GM10248 (cell line): Measurements from ENCODE around the gene MRPL27.
A peak's percentile ranks its signal among the peaks of the same experiment; 100 is the strongest.
"Not testable (repeated sequence)": the region's sequence is repeated elsewhere in the genome, so short reads cannot be mapped to it uniquely, and the experiment has no call there.

Source experiments
- CTCF ChIA-PET: fragments of 300-600 bp; sonication (Branson Sonifier 250); formaldehyde crosslinking; extraction: SDS; loops from one replicate; lab custom pipeline; 2021; ENCODE audit warnings: antibody characterized with exemption; lab: Yijun Ruan, JAX
- POLR2A ChIA-PET: fragments of 350-650 bp; sonication (Branson Sonifier 250); formaldehyde crosslinking; extraction: SDS; loops from one replicate; lab custom pipeline; 2020; ENCODE audit warnings: antibody characterized with exemption; lab: Yijun Ruan, JAX
- DNase-seq: peaks from one replicate; pipeline ENCODE4 v3.0.0; 2012; ENCODE audit errors: extremely low spot score
- CTCF ChIP-seq: IDR thresholded peaks from 2 replicates; pipeline ENCODE4 v1.5.1; 2012; ENCODE audit warnings: mild to moderate bottlenecking, low read depth; ENCODE audit errors: extremely low read depth, missing control alignments, control extremely low read depth

The MRPL27 gene

DNA sequence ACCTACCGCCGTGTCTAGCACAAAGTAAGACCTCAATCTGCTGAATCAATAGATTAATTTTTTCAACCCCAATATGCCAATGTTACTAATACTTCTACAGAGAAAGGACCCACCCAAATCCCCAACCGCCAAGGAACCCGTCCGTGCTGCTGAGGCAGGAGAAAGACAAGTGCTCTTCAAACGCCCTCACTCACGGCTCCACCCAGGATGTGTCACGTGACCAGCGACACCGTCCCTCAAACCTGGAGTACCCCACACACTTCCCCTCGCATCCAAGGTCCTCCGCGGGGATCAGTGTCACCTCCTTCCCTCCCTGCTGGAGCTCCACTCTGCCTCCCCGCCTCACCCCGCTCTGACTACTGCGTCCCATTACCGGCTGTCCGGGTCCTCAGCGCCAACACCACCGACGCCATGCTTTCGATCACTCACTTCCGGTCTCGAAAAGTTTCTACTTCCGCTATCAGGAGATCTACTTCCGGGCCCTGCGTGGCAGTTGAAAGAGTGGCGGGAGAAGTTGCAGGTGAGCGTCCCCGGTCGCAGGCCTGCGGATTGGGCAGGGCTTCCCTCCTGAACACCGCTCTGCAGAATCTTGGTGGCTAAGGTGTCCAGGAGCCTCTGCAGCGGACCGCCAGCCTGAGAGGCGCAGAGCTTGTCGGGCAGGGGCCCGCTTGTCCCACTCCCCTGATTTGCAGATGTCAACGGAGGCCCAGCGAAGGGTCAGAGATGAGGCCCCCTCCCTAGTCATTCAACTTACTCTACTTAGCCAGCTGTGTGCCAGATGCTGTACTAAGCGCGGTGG lies at the start of gene MRPL27, which contains the start of gene EME1:
MRPL27 (minus strand) TSS at position 427 of the 799 bp plus-strand sequence; CDS start at position 413, 14 bp downstream.
EME1 (plus strand) TSS at position 472 of the 799 bp plus-strand sequence. CDS start 1,980 bp downstream, outside the sequence.
- CTCF ChIA-PET: interaction anchor here (0.9 to 8.1 kb wide), 6 partner anchors 12 to 211 kb away, joined by 3 to 66 read pairs (median 4); partner anchors contain the start of gene LRRC59

DNA sequence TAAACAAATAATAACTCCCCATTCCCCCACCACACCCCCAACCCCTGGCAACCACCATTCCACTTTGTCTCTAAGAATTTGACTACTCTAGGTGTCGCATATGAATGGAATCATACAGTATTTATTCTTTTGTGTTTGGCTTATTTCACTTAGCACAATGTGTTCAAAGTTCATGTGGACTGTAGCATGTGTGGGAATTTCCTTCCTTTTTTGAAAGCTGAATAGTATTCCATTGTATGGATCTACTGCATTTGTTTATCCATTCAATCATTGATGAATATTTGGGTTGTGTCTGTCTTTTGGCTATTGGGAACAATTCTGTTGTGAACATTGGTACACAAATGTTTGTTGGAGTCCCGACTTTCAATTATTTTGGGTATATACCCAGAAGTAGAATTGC lies 49.8 kb upstream of the MRPL27 start:
- CTCF ChIA-PET: interaction anchor here (1.1 to 4.5 kb wide), 3 partner anchors 25 to 61 kb away, joined by 3 to 35 read pairs (median 4); partner anchors contain the start of gene LRRC59
- no peak for DNase-seq
- POLR2A ChIA-PET: interaction anchor here (0.7 kb wide), 1 partner anchor 1777 kb away, joined by 8 read pairs; no protein-coding TSS in a partner anchor
- TF ChIP-seq CTCF: no peak

More for the DNA sequence above, at the start of gene MRPL27, which contains the start of gene EME1:
- POLR2A ChIA-PET: no interaction called here
- no peak for TF ChIP-seq CTCF
- DNase-seq: peak; percentile 92

- no peak for TF ChIP-seq CTCF
- CTCF ChIA-PET: interaction anchor here (0.8 to 4.5 kb wide), 3 partner anchors 24 to 82 kb away, joined by 3 to 35 read pairs (median 3); partner anchors contain the start of gene LRRC59
- peak; percentile 64 for DNase-seq
- POLR2A ChIA-PET: interaction anchor here (0.6 kb wide), 3 partner anchors 29 to 82 kb away, joined by 3 to 6 read pairs (median 3); no protein-coding TSS in a partner anchor
These were observed 48.5 kb upstream of the MRPL27 start for GRCh38 chr17:50421308-50422051.

- POLR2A ChIA-PET: interaction anchor here (0.6 kb wide), 3 partner anchors 28 to 83 kb away, joined by 3 to 6 read pairs (median 3); no protein-coding TSS in a partner anchor
- no peak for DNase-seq
- no peak for TF ChIP-seq CTCF
- CTCF ChIA-PET: interaction anchor here (4.5 kb wide), 1 partner anchor 23 kb away, joined by 35 read pairs; the partner anchor contains the start of gene LRRC59
These were observed 47.6 kb upstream of the MRPL27 start for GRCh38 chr17:50420419-50421112.

- DNase-seq, POLR2A ChIA-PET: not testable (repeated sequence)
- CTCF ChIA-PET: interaction anchor here (4.5 kb wide), 1 partner anchor 22 kb away, joined by 35 read pairs; the partner anchor contains the start of gene LRRC59
These were observed 46.6 kb upstream of the MRPL27 start for GRCh38 chr17:50419577-50419976.

DNA sequence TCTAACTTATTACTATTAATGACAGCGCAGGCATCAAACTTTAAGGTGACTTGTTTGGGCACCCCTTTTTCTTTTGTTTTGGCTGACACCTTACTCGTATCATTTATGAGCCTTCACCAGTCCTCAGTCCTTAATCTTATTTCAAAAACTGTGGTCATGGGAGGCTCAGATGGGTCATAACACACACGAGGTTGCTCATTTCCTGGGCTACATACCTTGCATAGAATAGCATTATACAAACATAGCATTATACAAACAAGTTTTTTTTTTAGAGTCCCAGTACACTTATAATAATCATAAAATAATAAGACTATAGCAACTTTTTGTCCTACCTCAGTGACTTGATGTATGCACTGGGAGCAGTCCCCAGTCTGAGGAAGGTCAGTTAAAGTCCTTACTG lies 41.8 kb upstream of the MRPL27 start:
- no peak for DNase-seq
- TF ChIP-seq CTCF: no peak
- ChIA-PET POLR2A (no interaction called here), CTCF (no interaction called here)
